ENCODE measurements around the gene PITPNM3. TPM values are rescaled to one million over a fixed set of nuclear protein-coding genes. Genes with fewer than 3 reads are reported as not detected.
"Not testable (repeated sequence)": the region's sequence is repeated elsewhere in the genome, so short reads cannot be mapped to it uniquely, and the experiment has no call there.

The PITPNM3 gene
- total RNA-seq, 1 donor from 2014 or later = 1.3 TPM

DNA sequence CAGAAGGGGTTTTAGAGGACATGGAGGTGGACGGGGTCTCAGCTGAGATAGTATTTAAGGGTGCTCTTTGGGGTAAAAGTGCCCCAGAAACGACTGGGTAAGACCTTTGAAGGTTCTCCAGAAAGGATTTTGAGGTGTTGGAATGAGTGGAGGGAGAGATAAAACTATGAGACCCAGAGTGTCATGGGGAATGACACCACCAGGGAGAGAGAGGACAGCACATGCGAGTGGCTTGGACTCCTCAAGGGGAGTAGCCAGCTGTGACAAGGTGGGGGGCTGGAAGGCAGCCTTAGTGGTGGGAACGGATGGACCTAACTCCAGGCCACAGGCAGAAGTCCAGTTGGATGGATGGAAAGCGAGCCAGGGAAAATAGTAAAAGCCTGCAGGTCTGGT lies 19.2 kb upstream of the PITPNM3 start:
- TF ChIP-seq CTCF (conservative IDR thresholded peaks at IDR 0.05; ENCODE audit: low read depth, low read length) = no peak
- no peak overlapping the region for H3K4me3 ChIP-seq (ENCODE audit: low read depth, low read length)
- DNase-seq (ENCODE audit: low read depth) = no peak

- DNase-seq (ENCODE audit: low read depth) = no peak
These were observed 18.6 kb upstream of the PITPNM3 start for GRCh38 chr17:6574687-6575595.

GRCh38 chr17:6573982-6574686 lies 17.8 kb upstream of the PITPNM3 start:
- no peak for TF ChIP-seq CTCF (conservative IDR thresholded peaks at IDR 0.05; ENCODE audit: low read depth, low read length)
- no peak for DNase-seq (ENCODE audit: low read depth)
- H3K4me3 ChIP-seq (ENCODE audit: low read depth, low read length) = no peak overlapping the region

More at GRCh38 chr17:6574687-6575595, 18.6 kb upstream of the PITPNM3 start:
- peak; percentile 37 for TF ChIP-seq CTCF (conservative IDR thresholded peaks at IDR 0.05; ENCODE audit: low read depth, low read length)
- H3K4me3 ChIP-seq (ENCODE audit: low read depth, low read length) = no peak overlapping the region

DNA sequence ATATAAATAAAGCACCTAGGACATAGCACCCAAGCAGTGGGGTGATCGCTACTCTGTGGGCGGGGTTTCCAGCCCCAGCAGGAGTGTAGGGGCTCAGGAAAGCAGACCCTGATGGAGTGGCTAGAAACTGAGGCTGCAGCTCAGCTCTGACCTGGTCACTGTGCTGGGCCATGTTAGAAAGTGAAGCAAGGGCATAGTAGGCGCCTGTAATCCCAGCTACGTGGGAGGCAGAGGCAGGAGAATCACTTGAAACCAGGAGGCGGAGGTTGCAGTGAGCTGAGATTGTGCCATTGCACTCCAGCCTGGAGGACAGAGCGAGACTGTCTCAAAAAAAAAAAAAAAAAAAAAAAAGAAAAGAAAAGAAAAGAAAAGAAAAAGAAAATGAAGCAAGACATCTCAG lies 17.1 kb upstream of the PITPNM3 start:
- not testable (repeated sequence) for H3K4me3 ChIP-seq (ENCODE audit: low read depth, low read length); DNase-seq (ENCODE audit: low read depth)

DNA sequence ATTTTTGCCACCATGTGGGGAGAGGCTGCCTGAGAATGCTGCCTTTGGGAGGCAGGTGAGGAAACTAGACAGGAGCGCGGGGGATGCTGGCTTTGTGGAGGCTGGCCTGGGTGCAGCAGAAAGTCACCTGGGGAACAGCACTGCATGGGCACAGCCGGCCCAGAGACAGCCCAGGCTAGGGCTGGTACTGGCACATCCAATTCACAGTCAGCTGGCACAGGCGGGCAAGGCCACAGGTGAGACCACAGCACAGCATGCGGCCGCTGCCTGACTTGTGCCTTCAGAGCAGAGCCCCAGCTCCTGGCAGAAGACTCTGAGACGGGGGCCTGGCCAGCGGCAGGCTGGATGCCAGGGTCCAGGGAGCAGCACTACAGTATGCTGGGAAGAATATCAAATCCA lies 16.6 kb upstream of the PITPNM3 start:
- no peak for TF ChIP-seq CTCF (conservative IDR thresholded peaks at IDR 0.05; ENCODE audit: low read depth, low read length)

DNA sequence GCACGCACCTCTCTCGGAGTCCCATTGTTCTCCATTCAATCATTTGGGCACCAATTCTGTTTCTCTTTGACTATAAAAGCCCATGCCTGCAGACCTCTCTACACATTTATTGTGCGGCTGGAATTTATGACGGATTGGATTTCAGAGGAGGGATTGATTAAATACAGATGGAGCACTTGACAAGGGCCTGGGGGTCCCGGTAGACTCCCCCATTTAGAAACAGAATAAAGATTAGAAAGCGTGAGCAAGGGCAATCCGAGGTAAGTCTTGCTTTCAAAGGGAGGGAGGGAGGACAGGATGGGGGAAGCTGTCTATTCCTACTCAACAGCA lies 15.1 kb upstream of the PITPNM3 start:
- no peak for TF ChIP-seq CTCF (conservative IDR thresholded peaks at IDR 0.05; ENCODE audit: low read depth, low read length)
- no peak overlapping the region for H3K4me3 ChIP-seq (ENCODE audit: low read depth, low read length)
- DNase-seq (ENCODE audit: low read depth) = no peak

More for the DNA sequence above, 16.6 kb upstream of the PITPNM3 start:
- no peak for DNase-seq (ENCODE audit: low read depth)
- H3K4me3 ChIP-seq (ENCODE audit: low read depth, low read length) = no peak overlapping the region

GRCh38 chr17:6570731-6571451 lies 14.5 kb upstream of the PITPNM3 start:
- no peak for DNase-seq (ENCODE audit: low read depth)
- H3K4me3 ChIP-seq (ENCODE audit: low read depth, low read length) = no peak overlapping the region
- TF ChIP-seq CTCF (conservative IDR thresholded peaks at IDR 0.05; ENCODE audit: low read depth, low read length) = no peak
